NCI-H2227 (cell line): ENCODE measurements around the gene CDC42BPA.
A peak's percentile ranks its signal among the peaks of the same experiment; 100 is the strongest.
"Not testable (repeated sequence)": the region's sequence is repeated elsewhere in the genome, so short reads cannot be mapped to it uniquely, and the experiment has no call there.

Source experiments
- DNase-seq: peaks from one replicate; lab custom pipeline; 2025; ENCODE audit not compliant: unreplicated experiment; lab: John Stamatoyannopoulos, UW

CDC42BPA gene

GRCh38 chr1:227261501-227261900 lies 56.8 kb downstream of the CDC42BPA start:
- no peak for DNase-seq

GRCh38 chr1:227260433-227260832 lies 57.9 kb downstream of the CDC42BPA start:
- DNase-seq: no peak

- no peak for DNase-seq
These were observed 60.3 kb downstream of the CDC42BPA start for GRCh38 chr1:227257964-227258363.

GRCh38 chr1:227255086-227255732 lies 63.1 kb downstream of the CDC42BPA start:
- DNase-seq: no peak

GRCh38 chr1:227253065-227253464 lies 65.2 kb downstream of the CDC42BPA start:
- no peak for DNase-seq

GRCh38 chr1:227245613-227246320 lies 72.5 kb downstream of the CDC42BPA start:
- no peak for DNase-seq

GRCh38 chr1:227244339-227245118 lies 73.8 kb downstream of the CDC42BPA start:
- DNase-seq: no peak

- DNase-seq: no peak
These were observed 75.2 kb downstream of the CDC42BPA start for GRCh38 chr1:227242811-227243682.

GRCh38 chr1:227240983-227241382 lies 77.3 kb downstream of the CDC42BPA start:
- no peak for DNase-seq

- peak; percentile 4 for DNase-seq
These were observed 83.3 kb downstream of the CDC42BPA start for GRCh38 chr1:227234998-227235405.

- DNase-seq: not testable (repeated sequence)
These were observed 87.2 kb downstream of the CDC42BPA start for GRCh38 chr1:227231128-227231527.

- no peak for DNase-seq
These were observed 90.1 kb downstream of the CDC42BPA start for GRCh38 chr1:227228201-227228600.

GRCh38 chr1:227227761-227228160 lies 90.5 kb downstream of the CDC42BPA start:
- DNase-seq: no peak

- DNase-seq: no peak
These were observed 92.5 kb downstream of the CDC42BPA start for GRCh38 chr1:227225715-227226346.

- DNase-seq: no peak
These were observed 95.0 kb downstream of the CDC42BPA start for GRCh38 chr1:227223171-227223806.

GRCh38 chr1:227219715-227220292 lies 98.5 kb downstream of the CDC42BPA start:
- DNase-seq: no peak

GRCh38 chr1:227218870-227219573 lies 99.3 kb downstream of the CDC42BPA start:
- no peak for DNase-seq

- DNase-seq: no peak
These were observed 102.3 kb downstream of the CDC42BPA start for GRCh38 chr1:227215863-227216510.
